Uterus (tissue), 2 donors: Measurements from ENCODE around the gene SEPTIN5.
"Not testable (repeated sequence)": the region's sequence is repeated elsewhere in the genome, so short reads cannot be mapped to it uniquely, and the experiment has no call there.

ENCODE experiments used
- CTCF ChIP-seq, 4 experiments: fragments of 200-600 bp in 2 of 4; fragments of 450-650 bp in 2 of 4; sonication (generic) in 2 of 4; IDR thresholded peaks; one replicate each; pipeline ENCODE4 v1.5.1; 2016 to 2019; ENCODE audit warnings: antibody characterized with exemption in 4 of 4, mild to moderate bottlenecking in 2 of 4, moderate library complexity in 1 of 4
- POLR2A ChIP-seq, 2 donors: fragments of 450-650 bp; IDR thresholded peaks; one replicate each; pipeline ENCODE4 v1.6.1; 2016; ENCODE audit warnings: antibody characterized with exemption in 2 of 2, mild to moderate bottlenecking in 1 of 2, moderate library complexity in 1 of 2

DNA sequence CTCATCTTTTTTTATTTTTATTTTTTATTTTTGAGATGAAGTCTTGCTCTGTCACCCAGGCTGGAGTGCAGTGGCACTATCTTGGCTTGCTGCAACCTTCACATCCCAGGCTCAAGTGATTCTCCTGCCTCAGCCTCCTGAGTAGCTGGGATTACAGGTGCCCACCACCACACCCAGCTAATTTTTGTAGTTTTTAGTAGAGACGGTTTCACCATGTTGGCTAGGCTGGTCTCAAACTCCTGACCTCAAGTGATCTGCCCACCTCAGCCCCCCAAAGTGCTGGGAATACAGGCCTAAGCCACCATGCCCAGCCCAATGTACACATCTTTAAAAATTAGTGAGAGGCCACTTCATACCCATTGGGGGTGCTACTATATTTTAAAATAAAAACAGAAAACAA lies 37.9 kb upstream of the SEPTIN5 start:
- TF ChIP-seq CTCF, POLR2A (IDR thresholded peaks at IDR 0.05): not testable (repeated sequence)
